Measurements from ENCODE around the gene FAM25A.

DNA sequence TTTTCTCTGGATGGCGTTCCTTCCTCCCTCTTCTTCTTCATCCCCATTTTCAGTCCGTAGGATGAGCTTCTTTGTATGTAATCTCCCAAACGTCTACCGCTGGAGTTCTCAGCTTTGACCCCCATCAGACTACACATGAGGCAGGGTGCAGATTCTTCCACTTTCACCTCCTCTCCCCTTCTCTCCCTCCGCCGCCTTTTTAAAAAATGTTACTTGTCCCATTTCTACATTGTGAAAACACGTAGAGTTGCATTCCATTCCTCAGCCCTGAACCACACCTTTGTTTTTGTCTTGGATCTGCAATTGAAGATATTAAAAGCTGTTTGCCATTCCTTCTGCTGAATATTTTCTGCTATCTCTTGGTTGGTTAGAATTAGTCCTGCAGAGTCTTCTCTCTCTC, 45.6 kb upstream of the FAM25A start:
- TF ChIP-seq POLR2A (IDR thresholded peaks at IDR 0.05): no peak
- TF ChIP-seq, protein P1, sequence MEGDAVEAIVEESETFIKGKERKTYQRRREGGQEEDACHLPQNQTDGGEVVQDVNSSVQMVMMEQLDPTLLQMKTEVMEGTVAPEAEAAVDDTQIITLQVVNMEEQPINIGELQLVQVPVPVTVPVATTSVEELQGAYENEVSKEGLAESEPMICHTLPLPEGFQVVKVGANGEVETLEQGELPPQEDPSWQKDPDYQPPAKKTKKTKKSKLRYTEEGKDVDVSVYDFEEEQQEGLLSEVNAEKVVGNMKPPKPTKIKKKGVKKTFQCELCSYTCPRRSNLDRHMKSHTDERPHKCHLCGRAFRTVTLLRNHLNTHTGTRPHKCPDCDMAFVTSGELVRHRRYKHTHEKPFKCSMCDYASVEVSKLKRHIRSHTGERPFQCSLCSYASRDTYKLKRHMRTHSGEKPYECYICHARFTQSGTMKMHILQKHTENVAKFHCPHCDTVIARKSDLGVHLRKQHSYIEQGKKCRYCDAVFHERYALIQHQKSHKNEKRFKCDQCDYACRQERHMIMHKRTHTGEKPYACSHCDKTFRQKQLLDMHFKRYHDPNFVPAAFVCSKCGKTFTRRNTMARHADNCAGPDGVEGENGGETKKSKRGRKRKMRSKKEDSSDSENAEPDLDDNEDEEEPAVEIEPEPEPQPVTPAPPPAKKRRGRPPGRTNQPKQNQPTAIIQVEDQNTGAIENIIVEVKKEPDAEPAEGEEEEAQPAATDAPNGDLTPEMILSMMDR (IDR thresholded peaks at IDR 0.05): no peak

Data from suprapubic skin (tissue), 3 donors.